Caco-2 (cell line): ENCODE measurements around the gene CCR5AS.

Source experiments
- BruUV-seq: library from RNA; stranded (reverse); fragments of 400-500 nt; replicated peaks from 2 replicates; lab custom pipeline; 2021; lab: Mats Ljungman, UMichigan
- CTCF ChIA-PET: fragments of 300-600 bp; sonication (Branson Sonifier 250); formaldehyde crosslinking; loops from one replicate; lab custom pipeline; 2022; ENCODE audit warnings: antibody characterized with exemption; lab: Charles Lee
- POLR2A ChIA-PET: fragments of 300-600 bp; sonication (Branson Sonifier 250); formaldehyde crosslinking; loops from one replicate; lab custom pipeline; 2022; ENCODE audit warnings: antibody characterized with exemption; lab: Charles Lee
- DNase-seq, 2 experiments: peaks; one replicate each; pipeline versions ENCODE4 v3.0.0 to v3.0.0-alpha.2; 2020 to 2022
- H3K27me3 ChIP-seq: replicated peaks from 2 replicates; pipeline ENCODE4 v1.6.0; 2011; ENCODE audit warnings: low read length; ENCODE audit not compliant: control insufficient read depth, insufficient read depth
- H3K36me3 ChIP-seq: 2 replicates; pipeline ENCODE4 v1.5.1; 2011; ENCODE audit warnings: low read length; ENCODE audit not compliant: control insufficient read depth, insufficient read depth
- H3K4me1 ChIP-seq: fragments of 250-450 bp; sonication (Bioruptor Pico); 2 replicates; pipeline ENCODE4 v1.5.1; 2020; ENCODE audit warnings: mild to moderate bottlenecking
- H3K4me3 ChIP-seq: 2 replicates; pipeline ENCODE4 v1.5.1; 2011; ENCODE audit warnings: low read depth, mild to moderate bottlenecking, control low read depth, low read length
- H3K9me3 ChIP-seq: fragments of 250-450 bp; sonication (Bioruptor Pico); 2 replicates; pipeline ENCODE4 v1.5.1; 2020; ENCODE audit warnings: mild to moderate bottlenecking, moderate library complexity
- H3K27ac Mint-ChIP-seq: one replicate; pipeline ENCODE4 v1.8.0; 2022; ENCODE audit warnings: mixed read lengths; ENCODE audit not compliant: unreplicated experiment
- H3K27me3 Mint-ChIP-seq: one replicate; pipeline ENCODE4 v1.8.0; 2022; ENCODE audit warnings: mixed read lengths; ENCODE audit not compliant: insufficient read depth, unreplicated experiment
- H3K36me3 Mint-ChIP-seq: one replicate; pipeline ENCODE4 v1.8.0; 2022; ENCODE audit warnings: mild to moderate bottlenecking, mixed read lengths; ENCODE audit not compliant: insufficient read depth, unreplicated experiment
- H3K4me1 Mint-ChIP-seq: one replicate; pipeline ENCODE4 v1.8.0; 2022; ENCODE audit warnings: low read depth, mixed read lengths; ENCODE audit not compliant: unreplicated experiment
- H3K4me3 Mint-ChIP-seq: one replicate; pipeline ENCODE4 v1.8.0; 2022; ENCODE audit warnings: mild to moderate bottlenecking, moderate library complexity, mixed read lengths; ENCODE audit not compliant: unreplicated experiment
- H3K9me3 Mint-ChIP-seq: one replicate; pipeline ENCODE4 v1.8.0; 2022; ENCODE audit warnings: mixed read lengths; ENCODE audit not compliant: unreplicated experiment
- CTCF ChIP-seq, 2 experiments: fragments of 200-600 bp in 1 of 2; IDR thresholded peaks; 1 replicate in 1 of 2; 2 replicates in 1 of 2; pipeline versions ENCODE4 v1.5.1 to v1.8.0; 2011 to 2022; ENCODE audit warnings: antibody characterized with exemption in 1 of 2, control low read depth in 1 of 2, inconsistent platforms in 1 of 2, low read depth in 1 of 2, low read length in 1 of 2, mild to moderate bottlenecking in 1 of 2, moderate library complexity in 1 of 2; ENCODE audit not compliant: insufficient read depth in 1 of 2, severe bottlenecking in 1 of 2, unreplicated experiment in 1 of 2
- intact Hi-C: fragments of 100-400 bp; cut with micrococcal nuclease; formaldehyde crosslinking; loops from one replicate; pipeline ENCODE4 v1.10.0; 2022; ENCODE audit not compliant: unreplicated experiment

Gene CCR5AS

GRCh38 chr3:46401579-46401978 is 5.3 kb downstream of the CCR5AS start:
- intact Hi-C loops: no loop called here
- Mint-ChIP-seq H3K9me3 (no peaks in the 10 kb centered on the region), H3K4me3 (no peak overlapping the region), H3K36me3 (no peaks in the 10 kb centered on the region), H3K27ac (no peak overlapping the region), H3K27me3 (no peaks in the 10 kb centered on the region), H3K4me1 (peaks cover 14% of the 10 kb centered on the region)
- H3K27me3 ChIP-seq: no peaks in the 10 kb centered on the region
- H3K4me1 ChIP-seq: peaks cover 10% of the 10 kb centered on the region
- no peak for TF ChIP-seq CTCF (IDR thresholded peaks at IDR 0.05; ENCODE audit: insufficient read depth in 1 of 2, low read depth in 1 of 2, low read length in 1 of 2, severe bottlenecking in 1 of 2, unreplicated experiment in 1 of 2)
- ChIA-PET CTCF (interaction anchor here (0.5 kb wide), 1 partner anchor 149 kb away, joined by 3 read pairs; no protein-coding TSS in a partner anchor), POLR2A (no interaction called here)
- no peak for DNase-seq
- BruUV-seq: no TSS peak
- no peaks in the 10 kb centered on the region for H3K36me3 ChIP-seq
- no peak overlapping the region for H3K4me3 ChIP-seq
- no peaks in the 10 kb centered on the region for H3K9me3 ChIP-seq

- no peak for DNase-seq
- Histone ChIP-seq H3K9me3 (no peaks in the 10 kb centered on the region), H3K4me3 (no peak overlapping the region), H3K36me3 (no peaks in the 10 kb centered on the region), H3K4me1 (peaks cover 6% of the 10 kb centered on the region; the same call in 1 of the 2 replicates), H3K27me3 (no peaks in the 10 kb centered on the region)
- Mint-ChIP-seq H3K36me3 (no peaks in the 10 kb centered on the region), H3K4me3 (no peak overlapping the region), H3K4me1 (peaks cover 6% of the 10 kb centered on the region), H3K27me3 (no peaks in the 10 kb centered on the region), H3K27ac (no peak overlapping the region), H3K9me3 (no peaks in the 10 kb centered on the region)
- TF ChIP-seq CTCF (IDR thresholded peaks at IDR 0.05; ENCODE audit: insufficient read depth in 1 of 2, low read depth in 1 of 2, low read length in 1 of 2, severe bottlenecking in 1 of 2, unreplicated experiment in 1 of 2): no peak
- ChIA-PET CTCF (no interaction called here), POLR2A (no interaction called here)
- intact Hi-C loops: no loop called here
- BruUV-seq: no TSS peak
Measured at GRCh38 chr3:46400846-46401245, 6.0 kb downstream of the CCR5AS start.

- Mint-ChIP-seq H3K4me3 (no peak overlapping the region), H3K9me3 (no peaks in the 10 kb centered on the region), H3K27me3 (no peaks in the 10 kb centered on the region), H3K4me1 (peaks cover 6% of the 10 kb centered on the region), H3K27ac (no peak overlapping the region), H3K36me3 (no peaks in the 10 kb centered on the region)
- DNase-seq: no peak
- H3K27me3 ChIP-seq: no peaks in the 10 kb centered on the region
- H3K4me1 ChIP-seq: peaks cover 2% of the 10 kb centered on the region; the same call in 1 of the 2 replicates
- H3K4me3 ChIP-seq: no peak overlapping the region
- POLR2A ChIA-PET: no interaction called here
- CTCF ChIA-PET: no interaction called here
- no peaks in the 10 kb centered on the region for H3K36me3 ChIP-seq
- BruUV-seq: no TSS peak
- no peak for TF ChIP-seq CTCF (IDR thresholded peaks at IDR 0.05; ENCODE audit: insufficient read depth in 1 of 2, low read depth in 1 of 2, low read length in 1 of 2, severe bottlenecking in 1 of 2, unreplicated experiment in 1 of 2)
- no peaks in the 10 kb centered on the region for H3K9me3 ChIP-seq
- intact Hi-C loops: no loop called here
Measured at GRCh38 chr3:46400000-46400734, 6.7 kb downstream of the CCR5AS start.
